Choroid plexus epithelial cell (primary cell): ENCODE measurements around the gene SYMPK.

ENCODE experiments used
- DNase-seq: peaks from one replicate; pipeline ENCODE4 v3.0.0-alpha.2; 2010; ENCODE audit warnings: low read depth
- H3K4me3 ChIP-seq: 2 replicates; pipeline ENCODE4 v1.5.1; 2011; ENCODE audit warnings: low read depth, mild to moderate bottlenecking, control low read depth, low read length, moderate library complexity
- CTCF ChIP-seq: conservative IDR thresholded peaks from 2 replicates; pipeline ENCODE4 v1.5.1; 2011; ENCODE audit warnings: low read depth, mild to moderate bottlenecking, control low read depth, inconsistent platforms, low read length, moderate library complexity

The SYMPK gene

GRCh38 chr19:45884682-45885555 is 22.0 kb upstream of the SYMPK start:
- no peak for TF ChIP-seq CTCF
- no peak for DNase-seq
- peak overlapping the region; percentile 63 for H3K4me3 ChIP-seq

- no peak for DNase-seq
- no peak for TF ChIP-seq CTCF
- H3K4me3 ChIP-seq = no peak overlapping the region
Measured at GRCh38 chr19:45883881-45884681, 21.1 kb upstream of the SYMPK start.

GRCh38 chr19:45883586-45883880 is 20.6 kb upstream of the SYMPK start:
- TF ChIP-seq CTCF = no peak
- DNase-seq = no peak
- no peak overlapping the region for H3K4me3 ChIP-seq

- TF ChIP-seq CTCF = peak; percentile 97
- peak; percentile 93 for DNase-seq
- peak overlapping the region; percentile 20 for H3K4me3 ChIP-seq
Measured at GRCh38 chr19:45882652-45883585, 20.0 kb upstream of the SYMPK start.

GRCh38 chr19:45881909-45882528 is 19.1 kb upstream of the SYMPK start:
- H3K4me3 ChIP-seq = no peak overlapping the region
- no peak for DNase-seq
- no peak for TF ChIP-seq CTCF
